Activated T-helper 17 cell treated with anti-CD3 and anti-CD28 coated beads, Interleukin-2, amount 50 U/mL, for 72 hours (primary cell): ENCODE data around the gene PIF1. TPM values are rescaled to one million over a fixed set of nuclear protein-coding genes. Genes with fewer than 3 reads are reported as not detected.
"Not testable (repeated sequence)": the region's sequence is repeated elsewhere in the genome, so short reads cannot be mapped to it uniquely, and the experiment has no call there.

ENCODE experiments used
- ATAC-seq: fragments of 150-1000 bp; cut with Tn5 transposase; replicated peaks from 2 replicates; pipeline ENCODE4 v1.10.0; 2021; ENCODE audit warnings: mild to moderate bottlenecking, moderate library complexity
- H3K27ac Mint-ChIP-seq: one replicate; pipeline ENCODE4 v1.8.0; 2022; ENCODE audit warnings: mixed read lengths
- H3K27me3 Mint-ChIP-seq: one replicate; pipeline ENCODE4 v1.8.0; 2022; ENCODE audit warnings: mixed read lengths
- H3K36me3 Mint-ChIP-seq: one replicate; pipeline ENCODE4 v1.8.0; 2022; ENCODE audit warnings: low read depth, mild to moderate bottlenecking, mixed read lengths
- H3K4me1 Mint-ChIP-seq: one replicate; pipeline ENCODE4 v1.8.0; 2022; ENCODE audit warnings: mixed read lengths
- H3K4me3 Mint-ChIP-seq: one replicate; pipeline ENCODE4 v1.8.0; 2022; ENCODE audit warnings: mild to moderate bottlenecking, mixed read lengths
- H3K9me3 Mint-ChIP-seq: one replicate; pipeline ENCODE4 v1.8.0; 2022; ENCODE audit warnings: mixed read lengths
- total RNA-seq, 2 donors: library from RNA; stranded (reverse); gene quantifications; one replicate each; pipeline ENCODE4 v1.2.3, GENCODE V29; 2022

Gene PIF1
- total RNA-seq, 2 donors from 2014 or later, result 44.4 to 53.1 TPM

DNA sequence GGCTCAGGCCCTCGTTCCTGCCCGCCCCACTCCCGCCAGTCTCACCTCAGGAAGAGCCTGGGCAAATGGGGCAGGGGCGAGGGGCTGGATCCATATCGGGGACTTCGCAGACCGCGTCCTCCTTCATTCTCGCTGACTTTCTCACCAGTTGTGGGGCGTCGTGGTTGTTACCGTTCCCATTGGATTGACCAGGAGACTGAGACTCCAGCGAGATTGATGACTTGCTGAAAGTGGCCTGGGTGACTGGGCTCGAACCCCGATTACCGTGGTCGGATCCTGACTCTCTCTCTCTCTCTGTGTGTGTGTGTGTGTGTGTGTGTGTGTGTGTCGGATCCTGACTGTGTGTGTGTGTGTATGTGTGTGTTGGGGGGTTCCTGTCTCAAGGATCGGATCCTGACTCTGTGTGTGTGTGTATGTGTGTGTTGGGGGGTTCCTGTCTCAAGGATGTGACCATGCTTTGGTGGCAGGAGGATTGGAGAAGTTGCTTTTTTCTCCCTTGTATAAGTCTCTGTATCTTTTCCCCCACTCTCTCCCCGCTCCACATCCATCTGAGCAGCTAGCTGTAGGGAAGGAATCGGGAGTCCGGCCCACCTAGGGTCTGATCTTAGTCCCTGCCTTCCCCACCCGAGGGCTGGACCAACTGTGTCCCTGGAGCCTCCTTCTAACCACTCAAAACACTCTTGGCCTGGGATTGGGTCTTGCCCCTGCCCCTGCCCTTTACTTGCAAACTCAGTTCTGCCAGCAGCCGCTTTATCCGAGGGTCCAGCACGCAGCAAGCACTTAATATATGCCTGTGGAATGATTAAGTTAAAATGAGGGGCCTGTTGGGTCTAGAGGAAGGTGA, 16.9 kb upstream of the PIF1 start:
- peaks cover 49% of the 10 kb centered on the region for H3K4me1 Mint-ChIP-seq
- H3K9me3 Mint-ChIP-seq, result no peaks in the 10 kb centered on the region
- H3K27ac Mint-ChIP-seq, result peak overlapping the region; percentile 92
- no peak for ATAC-seq
- H3K4me3 Mint-ChIP-seq, result peak overlapping the region; percentile 97
- H3K36me3 Mint-ChIP-seq, result peaks cover 50% of the 10 kb centered on the region
- H3K27me3 Mint-ChIP-seq, result no peaks in the 10 kb centered on the region

DNA sequence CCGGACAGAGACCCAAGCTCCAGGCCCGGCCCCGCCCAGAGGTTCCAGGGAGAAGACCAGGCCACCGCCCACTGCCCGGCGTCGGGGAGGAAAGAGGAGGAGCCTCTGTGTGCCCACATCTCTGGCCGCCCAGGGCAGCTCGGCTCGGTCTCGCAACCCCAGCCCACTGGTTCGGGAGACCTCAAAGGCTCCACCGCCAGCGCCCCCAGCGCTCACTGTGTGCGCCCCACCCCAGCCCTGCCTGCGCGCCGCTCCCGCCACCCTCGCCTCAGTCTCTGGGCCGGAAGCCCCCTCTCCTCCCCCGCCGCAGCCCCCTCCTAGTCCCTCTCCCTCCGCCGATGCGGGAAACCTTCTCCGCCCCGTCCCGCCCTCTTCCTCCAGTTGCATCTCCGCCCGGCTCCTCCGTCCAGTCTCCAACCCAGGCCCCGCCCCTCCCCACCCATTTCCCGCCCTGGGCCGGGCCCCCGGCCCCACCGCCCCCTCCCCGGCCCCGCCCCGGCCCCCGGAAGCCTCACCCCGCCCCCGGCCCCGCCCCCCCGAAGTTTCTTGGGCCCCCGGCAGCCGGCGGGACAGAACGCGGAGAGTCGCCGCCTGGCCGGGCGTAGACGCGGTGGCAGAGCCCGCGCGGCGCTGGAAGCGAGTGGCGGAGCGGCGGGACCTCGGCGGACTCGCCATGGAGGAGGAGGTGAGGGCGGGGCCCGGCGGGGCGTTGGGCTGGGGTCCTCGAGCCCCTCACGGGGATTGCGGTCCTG, 16.1 kb upstream of the PIF1 start, which contains the start of gene PLEKHO2:
PLEKHO2 (plus strand) TSS at position 572 of the 752 bp plus-strand sequence; CDS start at position 674, 102 bp downstream.
- ATAC-seq, result peak; percentile 84
- H3K27me3 Mint-ChIP-seq, result no peaks in the 10 kb centered on the region
- H3K9me3 Mint-ChIP-seq, result no peaks in the 10 kb centered on the region
- H3K36me3 Mint-ChIP-seq, result peaks cover 42% of the 10 kb centered on the region
- H3K4me1 Mint-ChIP-seq, result peaks cover 50% of the 10 kb centered on the region
- peak within 1 kb of the TSS; percentile 92 for H3K27ac Mint-ChIP-seq
- peak within 1 kb of the TSS; percentile 97 for H3K4me3 Mint-ChIP-seq

DNA sequence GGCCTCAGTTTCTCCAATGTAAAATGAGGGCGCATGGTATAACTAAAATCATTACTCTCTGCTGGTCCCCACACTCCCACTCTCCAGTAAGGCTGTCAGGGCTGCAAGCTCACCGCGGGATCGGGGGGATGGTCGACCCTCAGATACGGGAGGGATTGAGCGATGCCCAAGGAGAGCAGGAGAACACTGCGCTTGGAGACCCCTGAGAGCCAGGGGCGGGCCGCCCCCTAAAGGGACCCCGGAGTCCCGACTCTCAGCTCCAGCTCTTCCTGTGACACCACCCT, 15.6 kb upstream of the PIF1 start:
- Mint-ChIP-seq H3K36me3 (peaks cover 37% of the 10 kb centered on the region), H3K27me3 (no peaks in the 10 kb centered on the region), H3K4me3 (peak overlapping the region; percentile 97), H3K4me1 (peaks cover 55% of the 10 kb centered on the region), H3K9me3 (no peaks in the 10 kb centered on the region), H3K27ac (peak overlapping the region; percentile 76)
- no peak for ATAC-seq

DNA sequence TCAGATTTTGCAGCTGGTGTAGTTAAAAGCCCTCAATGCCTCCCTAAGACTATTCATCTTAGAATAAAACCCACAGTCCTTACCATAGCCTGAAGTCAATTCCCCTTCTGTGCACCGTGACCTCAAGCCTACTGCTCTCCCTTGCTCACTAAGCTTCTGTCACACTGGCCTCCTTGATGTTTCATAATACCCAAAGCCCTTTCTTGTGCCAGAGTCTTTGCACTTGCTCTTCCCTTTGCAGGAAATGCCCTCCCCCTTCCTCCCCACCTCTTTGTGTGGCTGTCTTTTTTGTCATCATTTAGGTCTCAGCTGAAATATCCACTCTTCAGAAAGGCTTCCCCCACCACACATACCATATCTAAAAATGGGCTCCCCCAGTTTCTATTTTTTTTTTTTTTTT, 12.1 kb upstream of the PIF1 start:
- H3K4me1 Mint-ChIP-seq, result peaks cover 39% of the 10 kb centered on the region
- H3K9me3 Mint-ChIP-seq, result no peaks in the 10 kb centered on the region
- no peak for ATAC-seq
- peaks cover 5% of the 10 kb centered on the region for H3K36me3 Mint-ChIP-seq
- peak overlapping the region; percentile 56 for H3K27ac Mint-ChIP-seq
- H3K27me3 Mint-ChIP-seq, result no peaks in the 10 kb centered on the region
- peak overlapping the region; percentile 8 for H3K4me3 Mint-ChIP-seq

DNA sequence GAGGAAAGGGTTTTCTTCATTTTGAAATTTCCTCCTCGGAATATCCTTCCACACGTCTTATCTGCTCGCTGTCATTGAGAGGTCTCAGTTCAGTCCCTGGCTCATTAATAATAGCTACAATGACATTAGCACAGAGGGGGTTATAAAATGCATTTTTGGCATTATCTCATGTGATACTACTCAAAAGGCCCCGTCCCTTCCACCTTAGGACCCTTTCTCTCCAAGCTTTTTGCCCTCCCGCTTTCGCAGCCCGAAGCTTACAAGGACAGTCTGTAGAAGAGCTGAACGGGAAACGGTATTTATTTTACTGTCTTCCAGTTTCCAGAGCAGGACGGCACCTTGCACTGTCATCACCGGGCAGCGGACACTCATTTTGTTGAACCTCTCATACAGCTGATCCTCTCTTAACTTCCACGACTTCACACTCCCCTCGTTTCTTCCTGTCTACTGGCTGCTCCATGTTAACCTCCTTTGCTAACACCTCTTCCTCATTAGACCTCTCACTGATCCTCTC, 10.6 kb upstream of the PIF1 start:
- no peak for ATAC-seq
- Mint-ChIP-seq H3K4me1 (peaks cover 39% of the 10 kb centered on the region), H3K4me3 (peak overlapping the region; percentile 73), H3K27me3 (no peaks in the 10 kb centered on the region), H3K27ac (peak overlapping the region; percentile 21), H3K36me3 (no peaks in the 10 kb centered on the region), H3K9me3 (no peaks in the 10 kb centered on the region)

DNA sequence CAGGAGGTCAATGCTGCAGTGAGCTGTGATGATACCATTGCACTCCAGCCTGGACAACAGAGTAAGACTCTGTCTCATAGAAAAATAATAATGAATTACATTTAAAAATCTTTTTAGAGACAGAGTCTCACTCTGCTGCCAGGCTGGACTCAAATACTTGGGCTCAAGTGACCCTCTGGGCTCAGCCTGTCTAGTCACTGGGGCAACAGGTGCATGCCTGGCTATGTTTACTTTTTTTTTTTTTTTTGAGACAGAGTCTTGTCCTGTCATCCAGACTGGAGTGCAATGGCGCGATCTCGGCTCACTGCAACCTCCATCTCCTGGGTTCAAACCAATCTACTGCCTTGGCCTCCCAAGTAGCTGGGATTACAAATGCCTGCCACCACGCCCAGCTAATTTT, 8.2 kb upstream of the PIF1 start:
- peaks cover 23% of the 10 kb centered on the region for H3K4me1 Mint-ChIP-seq
- no peaks in the 10 kb centered on the region for H3K27me3 Mint-ChIP-seq
- H3K9me3 Mint-ChIP-seq, result no peaks in the 10 kb centered on the region
- H3K36me3 Mint-ChIP-seq, result no peaks in the 10 kb centered on the region
- no peak overlapping the region for H3K4me3 Mint-ChIP-seq
- H3K27ac Mint-ChIP-seq, result no peak overlapping the region
- ATAC-seq, result no peak

DNA sequence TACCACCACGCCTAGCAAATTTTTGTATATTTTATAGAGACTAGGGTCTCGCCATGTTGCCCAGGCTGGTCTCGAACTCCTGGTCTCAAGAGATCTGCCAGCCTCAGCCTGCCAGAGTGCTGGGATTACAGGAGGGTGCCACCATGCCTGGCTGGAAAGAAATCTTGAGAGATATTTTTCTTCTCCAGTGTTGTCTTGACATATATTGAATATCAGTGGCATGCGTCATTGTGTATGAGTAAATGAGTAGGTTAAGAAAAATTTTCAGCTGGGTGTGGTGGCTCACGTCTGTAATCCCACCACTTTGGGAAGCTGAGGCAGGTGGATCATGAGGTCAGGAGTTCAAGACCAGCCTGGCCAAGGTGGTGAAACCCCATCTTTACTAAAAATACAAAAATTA, 3.5 kb upstream of the PIF1 start:
- no peak for ATAC-seq
- Mint-ChIP-seq H3K27ac (no peak overlapping the region), H3K4me3 (no peak overlapping the region), H3K36me3 (no peaks in the 10 kb centered on the region), H3K4me1 (peaks cover 5% of the 10 kb centered on the region), H3K9me3 (no peaks in the 10 kb centered on the region), H3K27me3 (no peaks in the 10 kb centered on the region)

DNA sequence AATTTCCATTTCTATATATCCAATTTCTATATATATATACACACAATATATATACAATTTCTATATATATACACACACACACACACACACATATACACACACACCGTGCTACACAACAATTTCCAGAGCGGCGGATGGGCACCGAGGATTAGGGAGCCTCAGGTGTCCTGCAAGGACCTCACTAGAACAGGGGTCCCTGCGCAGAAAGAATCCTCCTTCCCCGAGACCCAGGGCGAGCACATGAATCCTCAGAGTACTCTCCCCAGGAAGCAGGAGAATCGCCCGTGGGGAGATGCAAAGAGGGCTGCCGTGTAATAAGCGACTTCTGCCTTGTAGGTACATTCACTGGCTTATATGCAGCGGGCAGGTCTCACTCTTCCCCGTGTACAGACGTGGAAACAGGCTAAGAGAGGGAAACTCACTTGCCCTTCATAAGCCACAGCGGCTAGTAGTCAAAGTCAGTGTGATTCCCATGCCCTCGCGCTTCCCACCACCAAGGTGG, 467 bp downstream of the PIF1 start:
- Mint-ChIP-seq H3K27me3 (no peaks in the 10 kb centered on the region), H3K9me3 (no peaks in the 10 kb centered on the region), H3K4me1 (peaks cover 17% of the 10 kb centered on the region), H3K36me3 (peaks cover 11% of the 10 kb centered on the region), H3K4me3 (peak overlapping the region; percentile 95), H3K27ac (peak overlapping the region; percentile 74)
- ATAC-seq, result peak; percentile 3

DNA sequence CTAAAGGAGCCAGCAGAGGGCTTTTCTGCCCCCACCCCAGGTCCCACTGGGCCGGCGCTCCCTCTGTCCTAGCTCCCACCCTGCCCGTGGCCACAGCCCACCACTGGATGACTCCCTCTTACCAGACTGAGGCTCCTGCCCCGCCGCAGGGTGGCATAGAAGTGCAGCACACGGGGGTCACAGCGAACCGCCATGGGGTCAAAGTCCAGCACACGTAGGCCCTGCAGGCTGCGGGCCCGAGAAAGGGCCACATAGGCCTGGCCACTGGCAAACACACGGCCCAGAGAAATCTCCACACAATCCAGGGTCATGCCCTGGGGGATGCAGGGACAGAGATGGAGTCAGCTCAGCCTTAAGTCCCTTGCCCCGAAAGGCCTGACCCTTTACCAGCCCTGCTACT, 9.0 kb downstream of the PIF1 start:
- Mint-ChIP-seq H3K36me3 (no peaks in the 10 kb centered on the region), H3K4me3 (no peak overlapping the region), H3K27ac (no peak overlapping the region), H3K27me3 (no peaks in the 10 kb centered on the region), H3K9me3 (no peaks in the 10 kb centered on the region), H3K4me1 (no peaks in the 10 kb centered on the region)
- ATAC-seq, result no peak

DNA sequence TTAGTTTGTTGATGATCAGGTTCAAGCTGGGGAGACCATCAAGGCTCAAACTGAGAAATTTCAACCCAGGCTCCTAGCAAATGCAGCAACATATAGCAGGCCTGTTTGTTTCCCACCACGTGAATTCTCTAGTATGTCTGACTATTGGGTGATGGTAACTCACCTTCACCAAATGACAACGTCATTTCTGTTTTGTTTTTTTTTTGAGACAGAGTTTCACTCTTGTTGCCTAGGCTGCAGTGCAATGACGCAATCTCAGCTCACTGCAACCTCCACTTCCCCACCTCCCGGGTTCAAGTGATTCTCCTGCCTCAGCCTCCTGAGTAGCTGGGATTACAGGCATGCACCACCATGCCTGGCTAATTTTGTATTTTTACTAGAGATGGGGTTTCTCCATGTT, 10.5 kb downstream of the PIF1 start:
- not testable (repeated sequence) for H3K36me3 Mint-ChIP-seq, H3K9me3 Mint-ChIP-seq, H3K4me1 Mint-ChIP-seq, H3K4me3 Mint-ChIP-seq, H3K27me3 Mint-ChIP-seq
- peak overlapping the region; percentile 65 for H3K27ac Mint-ChIP-seq
- ATAC-seq, result peak; percentile 43

DNA sequence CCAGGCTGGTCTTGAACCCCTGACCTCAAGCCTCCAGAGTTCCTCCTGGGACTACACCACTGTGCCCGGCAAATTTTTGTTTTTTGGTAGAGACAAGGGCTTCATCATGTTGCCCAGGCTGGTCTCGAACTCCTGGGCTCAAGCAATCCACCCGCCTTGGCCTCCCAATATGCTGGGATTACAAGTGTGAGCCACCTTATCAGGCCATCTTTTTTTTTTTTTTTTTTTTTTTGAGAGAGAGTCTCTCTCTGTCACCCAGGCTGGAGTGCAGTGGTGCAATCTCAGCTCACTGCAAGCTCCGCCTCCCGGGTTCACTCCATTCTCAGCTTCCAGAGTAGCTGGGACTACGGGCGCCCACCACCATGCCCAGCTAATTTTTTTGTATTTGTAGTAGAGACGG, 11.2 kb downstream of the PIF1 start:
- not testable (repeated sequence) for H3K4me1 Mint-ChIP-seq, H3K27me3 Mint-ChIP-seq, H3K36me3 Mint-ChIP-seq, H3K27ac Mint-ChIP-seq, ATAC-seq, H3K4me3 Mint-ChIP-seq, H3K9me3 Mint-ChIP-seq

DNA sequence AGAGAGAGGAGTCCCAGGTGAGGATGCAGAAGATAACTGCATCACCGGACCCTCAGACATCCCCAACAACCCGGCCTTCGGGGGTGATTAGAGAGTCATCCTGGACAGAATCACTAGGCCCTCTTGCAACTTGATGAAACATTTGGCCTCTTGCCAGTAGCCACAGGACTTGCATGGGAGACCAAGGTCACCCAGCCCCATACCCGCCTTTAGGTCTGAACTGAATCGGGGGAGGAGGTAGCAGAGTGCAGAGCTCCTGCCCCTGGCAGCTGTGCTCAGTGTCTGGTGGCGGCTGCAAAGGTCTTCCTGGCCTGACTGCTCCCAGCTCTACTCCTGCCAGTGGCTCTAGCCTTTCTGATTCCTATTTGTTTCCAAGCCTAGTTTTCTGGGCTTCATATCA, 12.4 kb downstream of the PIF1 start:
- Mint-ChIP-seq H3K4me3 (no peak overlapping the region), H3K9me3 (no peaks in the 10 kb centered on the region), H3K36me3 (no peaks in the 10 kb centered on the region), H3K4me1 (no peaks in the 10 kb centered on the region), H3K27me3 (no peaks in the 10 kb centered on the region), H3K27ac (peak overlapping the region; percentile 72)
- ATAC-seq, result no peak

DNA sequence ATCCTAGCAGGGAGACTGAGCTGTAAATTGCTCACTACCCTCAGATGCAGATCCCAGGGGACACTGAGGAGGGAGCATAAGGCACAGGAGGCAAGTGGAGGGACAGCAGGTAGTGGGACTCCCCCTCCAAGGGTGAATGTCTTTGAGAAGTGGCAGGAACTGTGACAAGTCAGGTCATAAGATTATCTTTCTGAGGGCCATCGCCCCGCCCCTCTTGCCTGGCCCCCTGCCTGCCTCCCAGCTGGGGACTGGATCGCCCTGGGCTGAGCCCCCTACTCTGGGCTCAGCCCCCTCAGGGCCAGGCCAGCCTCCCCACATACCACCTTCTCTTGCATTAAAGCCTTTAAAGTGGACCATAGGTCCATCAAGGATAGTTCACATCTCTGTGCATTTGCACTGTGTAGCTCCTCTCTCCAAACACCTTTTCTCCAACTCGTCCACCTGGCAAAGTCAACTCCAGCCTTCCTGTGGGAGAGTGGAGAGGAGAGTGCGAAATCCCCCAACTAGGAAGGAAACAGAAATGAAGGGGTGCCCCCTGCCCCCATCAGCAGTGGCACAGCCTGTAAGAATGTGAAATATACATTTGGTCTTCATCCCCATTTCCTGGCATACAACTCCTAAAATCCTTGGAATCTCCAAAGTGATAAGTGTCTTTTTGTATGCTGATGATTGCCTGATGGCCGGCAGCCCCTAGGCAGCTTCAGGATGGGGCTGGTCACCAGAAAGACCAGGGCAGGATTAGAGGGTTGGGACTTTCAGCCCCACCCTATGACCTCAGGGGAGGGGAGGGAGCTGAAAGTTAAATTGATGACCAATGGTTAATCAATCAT, 14.7 kb downstream of the PIF1 start:
- no peak for ATAC-seq
- H3K9me3 Mint-ChIP-seq, result no peaks in the 10 kb centered on the region
- no peaks in the 10 kb centered on the region for H3K27me3 Mint-ChIP-seq
- H3K27ac Mint-ChIP-seq, result no peak overlapping the region
- no peaks in the 10 kb centered on the region for H3K4me1 Mint-ChIP-seq
- no peaks in the 10 kb centered on the region for H3K36me3 Mint-ChIP-seq
- no peak overlapping the region for H3K4me3 Mint-ChIP-seq
